Lower leg skin (tissue), 3 donors: Measurements from ENCODE around the gene ASTN1.

Experiments used
- CTCF ChIP-seq, 3 donors: fragments of 450-650 bp; IDR thresholded peaks; one replicate each; pipeline ENCODE4 v1.5.1; 2016; ENCODE audit warnings: antibody characterized with exemption in 3 of 3, mild to moderate bottlenecking in 3 of 3, moderate library complexity in 2 of 3
- POLR2A ChIP-seq, 2 donors: fragments of 450-650 bp; IDR thresholded peaks; one replicate each; pipeline ENCODE4 v1.6.1; 2016 to 2017; ENCODE audit warnings: antibody characterized with exemption in 2 of 2, mild to moderate bottlenecking in 1 of 2, moderate library complexity in 1 of 2

GRCh38 chr1:177183836-177184235 is 19.3 kb upstream of the ASTN1 start:
- TF ChIP-seq CTCF (IDR thresholded peaks at IDR 0.05) (no peak), POLR2A (IDR thresholded peaks at IDR 0.05) (no peak)
